Measurements from ENCODE around the gene ALOX12. TPM values are rescaled to one million over a fixed set of nuclear protein-coding genes. Genes with fewer than 3 reads are reported as not detected.
"Not testable (repeated sequence)": the region's sequence is repeated elsewhere in the genome, so short reads cannot be mapped to it uniquely, and the experiment has no call there.

ALOX12 gene
- total RNA-seq, 2 experiments from 2014 or later: not detected

DNA sequence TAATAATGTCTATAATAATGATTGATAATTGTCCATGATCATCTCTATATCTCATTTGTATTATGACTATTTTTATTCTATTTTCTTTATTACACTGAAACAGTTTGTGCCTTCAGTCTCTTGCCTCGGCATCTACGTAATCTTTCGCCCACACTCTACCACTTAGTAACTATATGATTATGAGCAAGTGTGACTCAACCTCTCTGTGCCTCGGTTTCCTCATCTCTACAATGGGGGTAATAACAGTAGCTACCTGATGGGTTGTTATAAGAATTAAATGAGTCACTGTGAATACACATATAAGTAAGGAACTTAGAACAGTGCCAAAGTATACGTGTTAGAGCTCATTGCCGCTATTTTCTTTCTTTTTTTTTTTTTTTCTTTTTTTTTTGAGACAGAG, 51.7 kb downstream of the ALOX12 start:
- H3K9me3 Mint-ChIP-seq: no peaks in the 10 kb centered on the region
- POLR2A ChIA-PET: interaction anchor here (0.9 kb wide), 1 partner anchor 12 kb away, joined by 3 read pairs; the partner anchor contains the start of gene SLC16A13
- ATAC-seq (ENCODE audit: low read depth) (no peak), DNase-seq (no peak)
- H3K4me3 Mint-ChIP-seq: no peak overlapping the region
- peaks cover 19% of the 10 kb centered on the region for H3K4me1 Mint-ChIP-seq
- H3K36me3 Mint-ChIP-seq: no peaks in the 10 kb centered on the region
- H3K27ac Mint-ChIP-seq: no peak overlapping the region
- H3K27me3 Mint-ChIP-seq: peaks cover 9% of the 10 kb centered on the region

DNA sequence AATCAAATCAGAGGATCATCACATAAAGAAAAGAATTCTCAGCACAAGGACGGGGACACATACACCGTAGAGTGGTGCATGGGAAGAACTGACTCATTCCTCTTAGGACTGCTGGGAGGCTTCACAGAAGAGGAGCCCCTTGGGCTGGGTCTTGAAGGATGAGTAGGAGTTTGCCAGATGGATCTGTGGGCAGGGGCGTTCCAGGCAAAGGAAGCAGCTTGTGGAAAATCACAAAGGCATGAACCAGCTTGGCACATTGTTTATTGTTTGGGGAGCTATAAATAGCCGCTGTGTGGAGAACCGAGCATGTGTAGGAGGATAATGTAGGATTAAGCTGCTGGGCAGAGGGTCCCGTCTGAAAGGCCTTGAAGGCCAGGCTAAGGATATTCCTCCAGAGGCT, 53.1 kb downstream of the ALOX12 start:
- no peaks in the 10 kb centered on the region for H3K36me3 Mint-ChIP-seq
- no peak overlapping the region for H3K27ac Mint-ChIP-seq
- POLR2A ChIA-PET: no interaction called here
- DNase-seq (no peak), ATAC-seq (ENCODE audit: low read depth) (no peak)
- no peaks in the 10 kb centered on the region for H3K9me3 Mint-ChIP-seq
- H3K4me1 Mint-ChIP-seq: peaks cover 19% of the 10 kb centered on the region
- H3K4me3 Mint-ChIP-seq: no peak overlapping the region
- peaks cover 9% of the 10 kb centered on the region for H3K27me3 Mint-ChIP-seq

DNA sequence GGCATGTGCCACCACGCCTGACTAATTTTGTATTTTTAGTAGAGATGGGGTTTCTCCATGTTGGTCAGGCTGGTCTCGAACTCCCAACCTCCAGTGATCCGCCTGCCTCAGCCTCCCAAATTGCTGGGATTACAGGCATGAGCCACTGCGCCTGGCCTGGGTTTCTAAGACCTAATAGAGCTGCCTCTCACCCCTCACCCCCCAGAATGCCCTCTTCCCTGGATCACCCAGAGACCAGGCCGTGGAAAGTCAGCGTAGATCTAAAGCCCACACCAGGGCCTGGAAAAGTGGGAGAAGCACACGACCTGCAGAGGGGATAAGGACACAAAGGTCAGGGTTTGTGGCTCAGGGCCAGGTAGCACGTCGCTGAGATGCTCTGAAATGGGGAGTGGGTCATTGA, 54.7 kb downstream of the ALOX12 start:
- POLR2A ChIA-PET: interaction anchor here (0.7 kb wide), 1 partner anchor 1163 kb away, joined by 4 read pairs; no protein-coding TSS in a partner anchor
- not testable (repeated sequence) for H3K27me3 Mint-ChIP-seq; H3K27ac Mint-ChIP-seq; H3K9me3 Mint-ChIP-seq; ATAC-seq (ENCODE audit: low read depth); H3K4me3 Mint-ChIP-seq; DNase-seq; H3K36me3 Mint-ChIP-seq
- peaks cover 15% of the 10 kb centered on the region for H3K4me1 Mint-ChIP-seq

DNA sequence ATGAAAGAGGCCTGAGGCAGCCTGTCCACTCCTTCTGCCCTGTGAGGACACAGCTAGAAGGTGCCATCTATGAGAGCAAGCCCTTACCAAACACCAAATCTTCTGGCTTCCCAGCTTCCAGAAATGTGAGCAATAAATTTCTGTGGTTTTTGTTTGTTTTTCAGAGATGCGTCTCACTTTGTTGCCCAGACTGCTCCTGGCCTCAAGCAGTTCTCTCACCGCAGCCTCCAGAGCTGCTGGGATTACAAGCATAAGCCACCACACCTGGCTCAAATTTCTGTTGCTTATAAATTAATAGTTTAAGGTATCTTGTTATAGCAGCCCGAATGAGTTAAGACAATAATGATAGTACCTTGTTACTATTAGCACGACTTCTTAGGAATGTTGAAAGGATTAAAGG, 60.5 kb downstream of the ALOX12 start:
- peaks cover 2% of the 10 kb centered on the region for H3K27me3 Mint-ChIP-seq
- POLR2A ChIA-PET: no interaction called here
- no peaks in the 10 kb centered on the region for H3K36me3 Mint-ChIP-seq
- H3K4me3 Mint-ChIP-seq: no peak overlapping the region
- peaks cover 1% of the 10 kb centered on the region for H3K4me1 Mint-ChIP-seq
- no peaks in the 10 kb centered on the region for H3K9me3 Mint-ChIP-seq
- DNase-seq (no peak), ATAC-seq (ENCODE audit: low read depth) (no peak)
- no peak overlapping the region for H3K27ac Mint-ChIP-seq

DNA sequence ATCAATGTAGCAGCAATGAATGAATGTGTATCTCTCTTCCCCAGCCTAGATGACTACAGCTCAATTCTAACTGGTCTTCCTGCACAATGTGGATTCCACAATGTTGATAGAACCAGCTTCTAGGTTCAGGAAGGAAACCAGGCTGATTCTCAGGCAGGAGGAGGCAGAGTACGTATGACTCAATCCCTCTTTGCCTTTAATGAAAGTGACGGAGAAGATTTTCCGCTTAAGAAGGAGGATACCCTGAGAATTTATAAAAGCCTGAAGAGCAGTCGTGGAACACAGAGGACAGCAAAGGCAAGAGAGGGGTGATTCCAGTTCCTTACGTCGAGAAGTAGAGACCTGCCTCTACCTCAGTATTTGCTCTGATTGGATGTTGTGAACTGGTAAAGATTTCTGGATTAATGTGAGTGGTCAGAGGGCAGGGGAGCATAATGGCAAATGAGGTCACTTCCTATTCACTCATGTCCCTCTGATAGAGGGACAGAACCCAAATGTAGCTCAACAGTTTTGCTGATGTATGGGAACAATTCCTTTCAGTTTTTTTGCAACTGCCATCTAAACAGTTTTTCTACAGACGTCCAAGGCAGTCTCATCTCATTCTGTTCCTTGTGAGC, 63.1 kb downstream of the ALOX12 start:
- no peak overlapping the region for H3K27ac Mint-ChIP-seq
- DNase-seq: no peak
- POLR2A ChIA-PET: no interaction called here
- H3K27me3 Mint-ChIP-seq: peaks cover 2% of the 10 kb centered on the region
- H3K4me3 Mint-ChIP-seq: no peak overlapping the region
- no peak for ATAC-seq (ENCODE audit: low read depth)
- no peaks in the 10 kb centered on the region for H3K36me3 Mint-ChIP-seq
- peaks cover 1% of the 10 kb centered on the region for H3K4me1 Mint-ChIP-seq
- no peaks in the 10 kb centered on the region for H3K9me3 Mint-ChIP-seq

Other genes starting within 250 kb of the ALOX12 start
- 100 to 1,000 TPM; 280 to 302 TPM for gene XAF1, start 240.0 kb upstream of the ALOX12 start, total RNA-seq
- under 1 TPM; 0.48 to 0.69 TPM for gene FBXO39, start 219.8 kb upstream of the ALOX12 start, total RNA-seq
- gene TEKT1, start 164.3 kb upstream of the ALOX12 start, total RNA-seq: not detected
- gene RNASEK, start 16.6 kb downstream of the ALOX12 start, total RNA-seq: 100 to 1,000 TPM; 114 to 128 TPM
- under 1 TPM; 0.36 to 0.54 TPM for gene BCL6B, start 27.0 kb downstream of the ALOX12 start, total RNA-seq
- 10 to 100 TPM; 15.8 to 16.0 TPM for gene SLC16A13, start 40.0 kb downstream of the ALOX12 start, total RNA-seq
- 1 to 10 TPM; 1.2 to 1.7 TPM for gene SLC16A11, start 48.0 kb downstream of the ALOX12 start, total RNA-seq
- under 1 TPM; 0.45 to 0.64 TPM for gene CLEC10A, start 84.2 kb downstream of the ALOX12 start, total RNA-seq
- not detected for gene ASGR2, start 118.8 kb downstream of the ALOX12 start, total RNA-seq
- 1 to 10 TPM; 1.1 to 1.5 TPM for gene ASGR1, start 183.3 kb downstream of the ALOX12 start, total RNA-seq
- 10 to 100 TPM; 21.2 to 22.4 TPM for gene DLG4, start 223.8 kb downstream of the ALOX12 start, total RNA-seq
- gene ACADVL, start 223.9 kb downstream of the ALOX12 start, total RNA-seq: 100 to 1,000 TPM; 417 to 434 TPM
- gene DVL2, start 238.5 kb downstream of the ALOX12 start, total RNA-seq: 10 to 100 TPM; 62.1 to 67.3 TPM
- 10 to 100 TPM; 49.9 to 50.4 TPM for gene PHF23, start 243.4 kb downstream of the ALOX12 start, total RNA-seq
- gene GABARAP, start 246.4 kb downstream of the ALOX12 start, total RNA-seq: 100 to 1,000 TPM; 244 to 251 TPM

All from activated naive CD8-positive, alpha-beta T cell treated with anti-CD3 and anti-CD28 coated beads, Interleukin-2, amount 10 ng/mL, durations not matched to agents 7 days and 5 days (primary cell).